ENCODE data around the gene CYTH4.
"Not testable (repeated sequence)": the region's sequence is repeated elsewhere in the genome, so short reads cannot be mapped to it uniquely, and the experiment has no call there.

CYTH4 gene

GRCh38 chr22:37282385-37282677 lies at the start of gene CYTH4:
CYTH4 (plus strand) TSS chr22:37282508; CDS start chr22:37282570, 62 bp downstream.
- DNase-seq (ENCODE audit: low spot score), result peak; percentile 80
- no peak for TF ChIP-seq CTCF (IDR thresholded peaks at IDR 0.05; ENCODE audit: extremely low read depth, missing control alignments)

GRCh38 chr22:37233371-37233750 lies 48.9 kb upstream of the CYTH4 start:
- DNase-seq (ENCODE audit: low spot score), result not testable (repeated sequence)

DNA sequence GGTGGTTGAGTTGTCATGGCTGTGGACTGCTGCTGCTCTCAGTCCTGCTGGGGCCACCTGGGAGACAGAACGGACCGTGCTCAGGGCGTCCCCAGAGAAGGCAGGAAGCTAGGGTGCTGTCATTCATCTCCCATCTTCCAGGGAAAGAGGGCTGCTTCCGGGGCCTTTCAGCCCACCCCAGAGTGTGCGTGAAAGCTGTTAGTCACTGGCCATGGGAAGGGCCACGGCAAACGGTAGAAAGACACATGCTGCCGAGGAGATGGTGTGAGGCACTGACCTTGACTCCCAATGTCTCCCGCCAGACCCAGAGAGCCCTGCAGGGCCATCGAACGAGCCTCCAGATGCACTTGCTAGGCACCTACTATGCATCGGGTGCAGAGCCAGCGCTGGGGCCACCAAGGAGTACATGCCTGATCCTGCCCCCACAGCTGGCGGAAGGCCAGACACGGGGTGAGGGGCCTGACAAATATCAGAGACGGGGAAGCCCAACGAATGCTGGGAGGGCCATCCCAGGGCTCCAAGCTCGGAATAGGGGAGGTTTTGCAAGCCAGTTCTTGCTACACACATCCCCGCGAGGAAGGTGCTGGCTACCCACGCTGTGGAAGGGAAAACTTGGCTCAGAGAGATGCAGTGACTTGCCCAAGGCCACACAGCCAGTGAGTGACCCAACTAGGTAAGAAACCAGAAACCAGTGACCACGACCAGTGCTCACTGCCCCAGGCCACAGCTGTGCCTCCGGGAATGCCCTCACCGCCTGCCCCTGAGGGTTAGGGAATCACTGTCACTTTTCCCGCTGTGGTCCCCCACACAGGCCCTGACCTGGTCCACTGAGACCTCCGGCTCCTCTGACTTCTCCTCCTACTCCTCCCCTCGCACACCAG lies 48.3 kb upstream of the CYTH4 start:
- no peak for DNase-seq (ENCODE audit: low spot score)
- TF ChIP-seq CTCF (IDR thresholded peaks at IDR 0.05; ENCODE audit: extremely low read depth, missing control alignments), result no peak

DNA sequence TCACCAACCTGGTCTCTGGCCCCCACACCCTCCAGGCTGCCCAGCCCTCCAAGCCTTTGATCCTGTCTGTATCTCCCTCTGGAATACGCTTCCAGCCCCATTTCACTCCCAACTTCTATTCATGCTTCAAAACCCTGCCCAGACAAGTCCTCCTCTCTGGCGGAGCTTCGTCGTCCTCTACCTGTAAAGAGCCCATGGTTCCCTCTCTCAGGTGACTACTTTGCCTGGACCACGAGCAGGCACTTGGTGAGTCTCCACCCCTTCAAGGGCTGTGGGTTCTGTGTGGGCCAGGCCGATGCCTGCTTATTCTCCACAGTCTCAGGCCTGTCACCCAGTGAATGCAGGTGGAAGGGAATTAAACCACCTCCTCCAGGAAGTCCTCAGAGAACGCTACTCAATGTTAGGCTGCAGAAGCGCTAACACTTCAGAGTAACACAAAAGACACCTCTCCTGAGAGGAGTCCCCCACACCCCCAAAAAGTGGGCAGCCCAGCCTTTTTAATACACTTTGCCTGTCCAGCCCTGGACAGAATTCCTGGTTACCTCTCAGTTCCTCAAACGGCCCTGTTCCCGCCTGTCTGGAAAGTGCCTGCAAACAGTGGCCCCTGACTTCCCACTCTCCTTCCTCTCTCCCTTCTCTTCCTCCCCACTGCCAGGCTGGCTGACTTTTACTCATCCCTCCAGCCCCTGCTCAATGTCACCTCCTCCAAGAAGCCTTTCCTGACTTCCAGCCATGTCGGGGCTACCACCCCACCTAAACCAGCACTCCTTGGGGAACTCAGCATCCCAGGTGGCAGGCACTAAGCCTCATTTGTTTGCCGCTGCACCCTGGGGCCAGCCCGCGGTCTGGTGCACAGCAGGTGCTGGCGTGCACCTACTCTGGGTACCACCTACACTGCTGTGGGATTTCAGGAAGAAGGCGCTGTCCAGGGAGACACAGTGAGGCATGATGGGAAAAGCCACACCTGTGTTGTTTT lies 47.3 kb upstream of the CYTH4 start:
- no peak for TF ChIP-seq CTCF (IDR thresholded peaks at IDR 0.05; ENCODE audit: extremely low read depth, missing control alignments)
- DNase-seq (ENCODE audit: low spot score), result no peak

DNA sequence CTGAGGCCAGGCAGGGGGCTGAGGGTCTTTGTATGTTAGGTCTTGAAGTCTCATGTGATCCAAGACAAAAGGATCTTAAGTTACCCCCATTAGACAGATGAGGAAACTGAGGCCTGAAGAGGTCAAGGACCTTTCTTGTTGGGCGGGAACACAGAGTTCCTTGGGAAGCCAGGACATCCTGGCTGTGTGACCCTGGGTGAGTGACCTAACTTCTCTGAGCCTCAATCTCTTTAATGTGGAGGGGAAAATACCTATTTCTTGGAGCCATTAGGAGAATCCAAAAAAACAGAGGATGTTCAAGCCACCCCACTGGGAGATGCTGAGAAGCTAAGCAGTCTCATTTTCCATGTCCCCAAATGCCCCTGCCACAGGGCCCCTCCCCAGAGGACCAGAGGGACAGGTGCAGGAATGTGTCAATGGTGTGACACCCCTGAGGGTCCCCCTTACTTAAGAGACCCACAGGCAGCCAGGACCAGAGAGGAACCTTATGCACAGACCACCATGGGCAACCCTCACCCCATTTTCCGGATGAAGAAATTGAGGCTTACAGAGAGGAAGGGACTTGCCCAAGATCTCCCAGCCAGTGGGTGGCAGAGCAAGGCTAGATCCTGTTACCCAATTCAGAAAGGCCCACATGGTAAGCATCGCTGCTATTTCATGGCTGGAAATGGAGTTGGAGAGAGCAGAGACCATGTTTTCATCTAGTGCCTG lies 46.3 kb upstream of the CYTH4 start:
- no peak for TF ChIP-seq CTCF (IDR thresholded peaks at IDR 0.05; ENCODE audit: extremely low read depth, missing control alignments)
- no peak for DNase-seq (ENCODE audit: low spot score)

DNA sequence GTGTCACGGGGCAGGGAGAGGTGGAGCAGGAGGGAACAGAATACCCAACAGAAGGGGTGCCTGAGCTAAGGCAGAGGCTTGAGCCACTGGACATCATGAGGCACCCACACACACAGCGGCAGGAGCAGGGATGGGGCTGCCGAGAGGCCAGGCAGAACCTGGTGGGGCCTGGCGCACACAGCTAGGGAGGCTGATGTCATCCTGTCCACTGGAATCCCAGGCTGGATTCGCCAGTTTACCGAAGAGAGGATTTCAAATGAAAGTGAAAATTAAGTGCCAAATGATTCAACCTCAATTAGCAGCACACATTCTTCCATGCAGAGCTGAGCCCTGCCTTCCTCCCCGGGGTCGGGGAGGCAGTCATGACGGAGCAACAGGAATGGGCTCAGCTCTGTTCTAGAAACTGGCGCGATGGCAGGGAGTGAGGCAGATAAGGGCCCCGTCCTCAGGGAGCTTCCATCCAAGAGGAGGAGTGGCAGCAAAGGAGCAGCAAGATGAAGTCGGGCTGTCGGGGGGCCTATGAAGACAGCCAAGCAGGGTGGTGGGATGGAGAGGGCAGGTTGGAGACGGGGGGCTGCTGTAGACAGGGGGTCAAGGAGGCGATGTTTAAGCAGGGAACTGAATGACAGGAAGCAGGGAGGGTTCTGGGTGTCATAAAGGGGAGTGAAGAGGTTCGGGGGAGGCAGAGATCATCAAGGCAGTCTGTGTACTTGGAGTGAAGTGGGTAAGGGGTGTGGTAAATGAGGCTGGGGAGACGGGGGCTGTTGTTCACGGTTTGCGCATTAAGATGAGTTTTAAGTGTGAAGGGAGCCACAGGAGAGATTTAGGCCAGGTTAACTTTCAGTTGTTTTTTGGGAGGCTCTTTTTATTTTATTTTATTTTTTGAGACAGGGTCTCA lies 44.7 kb upstream of the CYTH4 start:
- TF ChIP-seq CTCF (IDR thresholded peaks at IDR 0.05; ENCODE audit: extremely low read depth, missing control alignments), result no peak
- DNase-seq (ENCODE audit: low spot score), result no peak
